GM12873 (cell line): ENCODE data around the gene RAB33B.

Experiments
- CTCF ChIP-seq: IDR thresholded peaks from 2 replicates; pipeline ENCODE4 v1.5.1; 2012; ENCODE audit warnings: low read depth, mild to moderate bottlenecking, moderate library complexity, low read length, control low read depth; ENCODE audit not compliant: insufficient read depth; ENCODE audit errors: missing control alignments

The RAB33B gene

DNA sequence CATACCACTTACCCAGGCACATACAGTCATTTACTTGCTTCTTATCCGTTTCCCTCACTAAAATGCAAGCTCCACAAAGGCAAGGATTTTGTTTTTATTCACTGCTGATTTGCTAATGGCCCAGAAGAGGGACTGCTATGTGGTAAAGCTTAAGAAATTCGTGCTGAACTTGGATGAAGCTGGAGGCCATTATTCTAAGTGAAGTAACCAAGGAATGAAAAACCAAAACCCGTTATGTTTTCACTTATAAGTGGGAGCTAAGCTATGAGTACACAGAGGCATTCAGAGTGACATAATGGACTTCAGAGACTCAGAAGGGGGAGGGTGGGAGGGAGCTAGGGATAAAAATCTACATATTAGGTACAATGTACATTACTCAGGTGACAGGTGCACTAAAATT lies 47.2 kb downstream of the RAB33B start:
- no peak for TF ChIP-seq CTCF

DNA sequence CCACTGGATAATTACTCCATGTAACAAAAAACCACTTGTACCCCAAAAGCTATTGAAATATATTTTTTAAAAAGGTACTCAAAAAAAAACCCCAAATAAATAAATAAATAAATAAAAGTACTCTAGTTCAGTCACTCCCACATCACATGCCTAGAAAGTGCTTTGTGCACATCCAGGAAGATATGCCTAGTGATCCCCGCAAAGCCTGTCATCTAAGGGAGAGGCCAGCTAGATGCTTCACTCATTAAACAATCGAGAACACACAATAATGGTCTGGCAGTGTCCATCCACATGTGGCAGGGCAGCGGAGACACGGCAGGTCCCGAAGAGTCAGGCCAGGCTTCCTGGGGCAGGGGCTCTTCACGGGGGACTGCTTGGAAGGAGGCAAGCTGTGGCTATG lies 47.6 kb downstream of the RAB33B start:
- TF ChIP-seq CTCF, result no peak

DNA sequence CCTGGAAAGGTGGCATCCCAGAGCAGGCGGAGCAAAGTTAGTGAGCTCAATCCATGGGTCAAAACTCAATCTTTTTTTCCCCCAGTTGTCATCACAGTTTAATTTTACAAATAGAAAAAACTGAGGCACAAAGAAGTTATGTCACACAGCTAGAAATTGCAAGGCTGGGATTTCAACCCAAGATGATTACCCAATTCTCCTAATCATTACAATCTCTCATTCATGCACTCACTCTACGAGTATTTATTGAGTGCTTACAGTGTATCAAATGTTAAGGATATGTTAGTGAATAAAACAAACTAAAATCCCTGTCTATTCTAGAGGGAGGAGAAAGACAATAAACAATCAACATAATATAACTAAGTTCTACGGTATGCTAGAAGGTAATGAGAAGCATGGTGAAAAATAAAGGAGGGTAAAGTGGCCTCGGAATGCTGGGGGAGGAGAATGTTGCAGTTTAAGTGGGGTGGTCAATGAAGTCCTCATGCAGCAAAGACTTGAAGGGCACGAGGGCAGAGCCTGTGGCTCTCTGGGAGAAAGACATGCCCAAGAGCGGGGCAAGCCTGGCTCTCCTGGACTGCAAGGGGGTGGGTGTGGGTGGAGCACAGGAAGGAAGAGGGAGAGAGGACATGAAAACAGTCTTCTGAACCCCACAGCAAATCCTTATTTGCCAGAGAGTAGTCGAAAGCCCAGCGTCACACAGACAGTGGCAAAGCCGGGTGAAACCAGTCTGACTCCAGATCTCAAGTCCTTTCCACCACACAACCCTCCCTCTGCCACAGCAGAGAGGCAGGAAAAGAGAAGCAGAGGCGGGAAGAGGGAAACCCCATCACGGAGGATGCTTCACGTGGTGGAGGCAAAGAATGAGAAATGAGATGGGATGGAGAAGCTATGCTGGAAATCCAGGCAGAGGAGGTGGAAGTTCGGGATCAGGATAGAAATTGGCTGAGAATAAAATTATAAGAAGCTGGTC lies 48.3 kb downstream of the RAB33B start:
- TF ChIP-seq CTCF, result no peak

DNA sequence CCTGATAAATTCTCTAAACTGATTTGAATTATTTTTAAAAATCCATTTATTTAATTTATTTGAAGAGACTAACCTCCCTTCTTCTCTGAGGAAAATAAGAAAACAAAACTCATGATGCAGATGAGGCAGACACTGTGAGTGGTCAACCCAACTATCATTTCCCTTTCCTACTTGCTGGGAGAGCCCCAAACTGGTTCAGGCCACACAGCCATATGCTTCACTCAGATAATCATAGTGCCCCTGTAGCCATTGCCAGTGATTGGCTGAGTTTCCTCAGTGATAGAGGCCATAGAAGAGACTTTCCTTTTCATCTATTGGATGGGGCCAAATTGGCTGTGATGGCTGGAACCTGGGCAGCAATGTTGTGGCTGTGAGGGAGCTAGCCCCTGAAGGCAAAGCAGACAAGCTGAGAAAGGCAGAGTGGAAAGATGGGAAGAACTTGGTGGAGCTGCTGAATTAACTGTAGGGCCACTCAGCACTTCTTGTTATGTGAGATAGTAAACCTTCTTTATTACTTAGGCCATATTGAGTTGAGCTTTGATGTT lies 49.8 kb downstream of the RAB33B start:
- TF ChIP-seq CTCF, result no peak

- no peak for TF ChIP-seq CTCF
These were observed 52.9 kb downstream of the RAB33B start for GRCh38 chr4:139506774-139507173.

- no peak for TF ChIP-seq CTCF
These were observed 54.8 kb downstream of the RAB33B start for GRCh38 chr4:139508581-139509237.
